Heart right ventricle (tissue), 16 donors: ENCODE measurements around the gene DHX29. TPM values are rescaled to one million over a fixed set of nuclear protein-coding genes. Genes with fewer than 3 reads are reported as not detected.
A peak's percentile ranks its signal among the peaks of the same experiment; 100 is the strongest.
"Not testable (repeated sequence)": the region's sequence is repeated elsewhere in the genome, so short reads cannot be mapped to it uniquely, and the experiment has no call there.

Experiments
- ATAC-seq, 8 donors: fragments of 200-7000 bp; cut with Tn5 transposase; one replicate each; pipeline ENCODE4 v1.9.1; 2020; ENCODE audit warnings: mild to moderate bottlenecking in 8 of 8, moderate library complexity in 8 of 8, moderate number of reproducible peaks in 1 of 8
- DNase-seq, 2 donors: peaks; one replicate each; pipeline ENCODE4 v3.0.0-alpha.2; 2020
- H3K27ac ChIP-seq, 10 donors: fragments of 200-600 bp; sonication (generic) in 2 of 10; one replicate each; pipeline versions ENCODE4 v1.5.0 to v1.8.0; 2020 to 2022; ENCODE audit warnings: mild to moderate bottlenecking in 3 of 10
- H3K27me3 ChIP-seq, 7 donors: fragments of 200-600 bp; one replicate each; pipeline ENCODE4 v1.8.0; 2021 to 2022; ENCODE audit warnings: mild to moderate bottlenecking in 2 of 7
- H3K36me3 ChIP-seq, 9 donors: fragments of 200-600 bp; sonication (generic) in 1 of 9; one replicate each; pipeline versions ENCODE4 v1.5.0 to v1.8.0; 2020 to 2022; ENCODE audit warnings: mild to moderate bottlenecking in 2 of 9
- H3K4me1 ChIP-seq, 9 donors: fragments of 200-600 bp; sonication (generic) in 1 of 9; one replicate each; pipeline versions ENCODE4 v1.5.0 to v1.8.0; 2020 to 2022; ENCODE audit warnings: mild to moderate bottlenecking in 4 of 9
- H3K4me3 ChIP-seq, 10 donors: fragments of 200-600 bp; sonication (generic) in 2 of 10; one replicate each; pipeline versions ENCODE4 v1.5.0 to v1.8.0; 2020 to 2022; ENCODE audit warnings: mild to moderate bottlenecking in 7 of 10, moderate library complexity in 2 of 10
- H3K9me3 ChIP-seq, 11 donors: fragments of 200-600 bp in 10 of 11; sonication (generic) in 2 of 11; one replicate each; pipeline versions ENCODE4 v1.5.0 to v1.8.0; 2013 to 2022; ENCODE audit warnings: mild to moderate bottlenecking in 2 of 11, control low read depth in 1 of 11, moderate library complexity in 1 of 11
- WGBS, 2 donors: extraction: QIAGEN DNeasy Blood & Tissue Kit; methylation state at CpG; one replicate each; pipeline ENCODE4 v1.1.7; 2013; ENCODE audit warnings: inconsistent platforms in 1 of 2; 5-methylcytosine and 5-hydroxymethylcytosine counted together
- intact Hi-C, 10 donors: fragments of 100-400 bp; cut with DNase I; formaldehyde crosslinking; loops; one replicate each; pipeline versions ENCODE4 v1.11.1 to v1.14.2; 2022
- polyA plus RNA-seq, 2 donors: library from polyadenylated mRNA; stranded (reverse); fragments of 200-250 nt; gene quantifications; one replicate each; pipeline ENCODE4 v1.2.3, GENCODE V29; 2013
- total RNA-seq, 10 donors: library from RNA; stranded (reverse); fragmentation: NEBNext Ultra II Directional in 3 of 10; extraction: Animal tissue kit (Norgen Biotek cat#: 25700) in 3 of 10; gene quantifications; one replicate each; pipeline versions ENCODE4 v1.2.1 to v1.2.4, GENCODE V29; 2021 to 2023
- TF ChIP-seq, protein P1 (sequence below), 9 donors: fragments of 200-600 bp; sonication (generic) in 2 of 9; IDR thresholded peaks; one replicate each; pipeline versions ENCODE4 v1.5.0 to v1.8.0; 2021 to 2022; ENCODE audit warnings: antibody characterized with exemption in 9 of 9, mild to moderate bottlenecking in 5 of 9, moderate library complexity in 1 of 9
- donor health status: Arrhythmogenic right ventricular cardiomyopathy.
- donor health status: ischemic (EF 13 %, LVEDD 7.1; RV severe dilation, severe dysfunction).
- donor health status: healthy with polysubstance abuse.
- donor health status: DM: no; HTN: yes; CAD: no.
- donor health status: DM: no; HTN: no; CAD: no.
- donor health status: ischemic (EF 25% LVEDD 6.9; RV normal size, moderate dysfunction).
- donor health status: ischemic (EF 25% LVEDD 5.7; RV mildly dilated, moderate dysfunction).
- donor health status: healthy.
- donor health status: DM: yes; HTN: yes; CAD: no.
- donor health status: Ischemic cardiomyopathy.
- donor health status: ischemic (EF 35%, LVEDD 5.7; RV mildly dilated, moderate dysfunction).
- donor health status: nonischemic (EF 11% LVEDD 7.7; RV severe dilation, severe dysfunction).
- donor health status: DM: yes; HTN: yes; CAD: no.
- donor health status: PGD.
- donor health status: ischemic (EF 29% LVEDD 5.4; RV normal size, mild dysfunction).
- donor health status: nonischemic (EF 23%, LVEDD 6.1; RV moderate dilation, normal function).

The DHX29 gene
- total and polyA plus RNA-seq, 12 donors: 7.6 to 25.8 (median 20.9) TPM

DNA sequence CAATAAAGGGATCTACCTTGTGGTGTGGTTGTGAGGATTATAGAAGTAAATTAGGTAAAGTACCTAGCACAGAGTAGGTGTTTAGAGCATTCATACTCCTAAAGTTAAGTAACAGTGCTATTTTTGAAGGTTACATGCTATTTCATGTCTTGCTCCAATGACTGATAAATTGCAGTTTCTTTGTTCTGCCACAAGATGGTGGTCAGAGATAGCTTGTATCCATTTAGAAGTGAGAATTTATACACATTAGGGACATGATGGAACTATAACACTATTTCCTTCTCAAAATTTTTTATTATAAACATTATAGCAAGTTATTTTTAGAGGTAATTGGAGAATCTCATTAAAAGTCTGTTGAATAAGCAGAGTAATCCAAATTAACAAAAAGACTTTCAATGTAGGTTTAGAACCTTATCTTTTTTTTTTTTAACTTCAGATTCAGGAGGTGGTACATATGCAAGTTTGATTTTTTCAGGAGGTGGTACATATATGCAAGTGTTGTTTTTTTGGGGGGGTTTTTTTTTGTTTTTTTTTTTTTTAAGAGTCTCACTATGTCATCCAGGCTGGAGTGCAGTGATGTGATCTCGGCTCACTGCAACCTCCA is 17.4 kb upstream of the DHX29 start:
- no peak overlapping the region for H3K4me3 ChIP-seq
- H3K27ac ChIP-seq: no peak overlapping the region
- no peaks in the 10 kb centered on the region for H3K9me3 ChIP-seq
- peaks cover 0 to 76% (median 6%) of the 10 kb centered on the region in 9 donors for H3K36me3 ChIP-seq
- peaks cover 0 to 18% (median 6%) of the 10 kb centered on the region in 9 donors for H3K4me1 ChIP-seq
- intact Hi-C loops: loop anchor here in 1 of 10 donors (5.0 kb wide), 1 partner anchor 367 kb away; no protein-coding TSS in a partner anchor
- no peaks in the 10 kb centered on the region for H3K27me3 ChIP-seq
- ATAC-seq (peak in 2 of 8 donors; percentile 52 to 54), DNase-seq (no peak)
- WGBS, 2 donors: 96 to 100% methylated on average over 1 of the region's 1 CpG
- TF ChIP-seq, protein P1, sequence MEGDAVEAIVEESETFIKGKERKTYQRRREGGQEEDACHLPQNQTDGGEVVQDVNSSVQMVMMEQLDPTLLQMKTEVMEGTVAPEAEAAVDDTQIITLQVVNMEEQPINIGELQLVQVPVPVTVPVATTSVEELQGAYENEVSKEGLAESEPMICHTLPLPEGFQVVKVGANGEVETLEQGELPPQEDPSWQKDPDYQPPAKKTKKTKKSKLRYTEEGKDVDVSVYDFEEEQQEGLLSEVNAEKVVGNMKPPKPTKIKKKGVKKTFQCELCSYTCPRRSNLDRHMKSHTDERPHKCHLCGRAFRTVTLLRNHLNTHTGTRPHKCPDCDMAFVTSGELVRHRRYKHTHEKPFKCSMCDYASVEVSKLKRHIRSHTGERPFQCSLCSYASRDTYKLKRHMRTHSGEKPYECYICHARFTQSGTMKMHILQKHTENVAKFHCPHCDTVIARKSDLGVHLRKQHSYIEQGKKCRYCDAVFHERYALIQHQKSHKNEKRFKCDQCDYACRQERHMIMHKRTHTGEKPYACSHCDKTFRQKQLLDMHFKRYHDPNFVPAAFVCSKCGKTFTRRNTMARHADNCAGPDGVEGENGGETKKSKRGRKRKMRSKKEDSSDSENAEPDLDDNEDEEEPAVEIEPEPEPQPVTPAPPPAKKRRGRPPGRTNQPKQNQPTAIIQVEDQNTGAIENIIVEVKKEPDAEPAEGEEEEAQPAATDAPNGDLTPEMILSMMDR (IDR thresholded peaks at IDR 0.05): peak; percentile 27 to 69 (median 61)

DNA sequence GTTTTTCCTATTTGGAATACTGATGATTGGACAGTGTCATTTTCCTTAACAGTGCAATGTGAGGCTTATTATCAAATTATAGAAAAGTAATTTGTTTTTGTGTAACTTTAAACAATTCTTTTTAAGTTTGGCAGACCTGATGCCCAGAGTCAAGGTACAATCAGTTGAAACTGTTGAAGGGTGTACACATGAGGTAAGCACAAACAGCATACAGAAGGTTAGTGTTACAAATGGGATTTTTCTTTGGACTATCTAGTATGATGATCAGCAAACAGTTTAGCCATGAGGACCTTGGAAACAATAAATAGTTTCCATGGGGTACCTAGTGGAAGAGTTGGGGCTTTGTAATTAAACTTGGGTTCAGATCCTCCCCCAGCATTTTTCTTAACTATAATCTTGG is 16.5 kb upstream of the DHX29 start:
- peaks cover 0 to 67% (median 2%) of the 10 kb centered on the region in 9 donors for H3K36me3 ChIP-seq
- no peaks in the 10 kb centered on the region for H3K27me3 ChIP-seq
- no peaks in the 10 kb centered on the region for H3K9me3 ChIP-seq
- H3K4me1 ChIP-seq: peaks cover 0 to 27% (median 10%) of the 10 kb centered on the region in 9 donors
- TF ChIP-seq, protein P1 (IDR thresholded peaks at IDR 0.05): no peak
- no peak for ATAC-seq
- no peak overlapping the region for H3K27ac ChIP-seq
- DNase-seq: no peak
- intact Hi-C loops: no loop called here
- H3K4me3 ChIP-seq: no peak overlapping the region

DNA sequence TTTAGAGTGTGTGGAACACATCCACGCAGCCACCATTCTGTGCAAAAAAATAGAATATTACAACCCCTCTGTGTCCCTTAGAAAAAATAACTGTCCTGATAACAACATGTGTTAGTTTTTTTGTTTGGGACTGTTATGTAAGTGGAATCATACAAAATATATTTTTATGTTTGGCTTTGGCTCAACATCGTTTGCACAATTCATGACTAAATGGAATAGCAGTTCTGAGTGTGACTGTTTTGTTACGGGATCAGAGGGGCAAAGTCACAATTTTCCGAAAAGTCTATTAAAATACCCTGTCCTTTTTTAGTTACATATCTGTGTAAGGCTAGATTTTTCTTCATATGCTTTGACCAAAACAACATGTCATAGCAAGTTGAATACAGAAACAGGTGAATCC is 13.1 kb upstream of the DHX29 start:
- ATAC-seq (no peak), DNase-seq (no peak)
- peaks cover 0 to 35% (median 0%) of the 10 kb centered on the region in 9 donors for H3K36me3 ChIP-seq
- WGBS, 2 donors: 68 to 79% methylated on average over 4 of the region's 4 CpGs
- H3K4me1 ChIP-seq: peaks cover 0 to 27% (median 10%) of the 10 kb centered on the region in 9 donors
- H3K4me3 ChIP-seq: no peak overlapping the region
- TF ChIP-seq, protein P1 (IDR thresholded peaks at IDR 0.05): no peak
- no peak overlapping the region for H3K27ac ChIP-seq
- no peaks in the 10 kb centered on the region for H3K27me3 ChIP-seq
- intact Hi-C loops: no loop called here
- peaks cover 0 to 6% (median 0%) of the 10 kb centered on the region in 11 donors for H3K9me3 ChIP-seq

DNA sequence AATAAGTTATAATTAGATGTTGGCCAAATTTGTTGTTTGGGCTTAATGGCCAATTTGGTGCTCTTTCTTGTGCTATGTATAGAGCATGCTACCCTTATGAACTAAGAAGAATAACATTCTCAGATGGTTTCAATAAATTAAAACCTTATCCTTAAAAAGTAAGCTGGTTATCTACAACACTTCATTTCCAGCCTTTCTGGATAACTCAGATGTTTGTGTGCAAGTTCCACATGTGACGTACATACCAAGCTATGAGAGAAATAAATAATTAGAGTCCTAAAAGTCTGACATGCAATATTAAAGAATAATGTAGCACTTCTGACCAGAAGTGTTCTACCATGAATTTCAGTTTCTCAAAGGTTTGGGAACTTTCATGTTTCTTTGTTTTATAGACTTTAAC is 12.0 kb upstream of the DHX29 start:
- TF ChIP-seq, protein P1 (IDR thresholded peaks at IDR 0.05): no peak
- intact Hi-C loops: no loop called here
- DNase-seq (no peak), ATAC-seq (no peak)
- WGBS, 2 donors: 64 to 68% methylated on average over 1 of the region's 1 CpG
- H3K27ac ChIP-seq: no peak overlapping the region
- H3K4me1 ChIP-seq: peaks cover 0 to 34% (median 14%) of the 10 kb centered on the region in 9 donors
- H3K4me3 ChIP-seq: no peak overlapping the region
- peaks cover 0 to 24% (median 0%) of the 10 kb centered on the region in 9 donors for H3K36me3 ChIP-seq
- H3K9me3 ChIP-seq: peaks cover 0 to 6% (median 0%) of the 10 kb centered on the region in 11 donors
- H3K27me3 ChIP-seq: no peaks in the 10 kb centered on the region

DNA sequence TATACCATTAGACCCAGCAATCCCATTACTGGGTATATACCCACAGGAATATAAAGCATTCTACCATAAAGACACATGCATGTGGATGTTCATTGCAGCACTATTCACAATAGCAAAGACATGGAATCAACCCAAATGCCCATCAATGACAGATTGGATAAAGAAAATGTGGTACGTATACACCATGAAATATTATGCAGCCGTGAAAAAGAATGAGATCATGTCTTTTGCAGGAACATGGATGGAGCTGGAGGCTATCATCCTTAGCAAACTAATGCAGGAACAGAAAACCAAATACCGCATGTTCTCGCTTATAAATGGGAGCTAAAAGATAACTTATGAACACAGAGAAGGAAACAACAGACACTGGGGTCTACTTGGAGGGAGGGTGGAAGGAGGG is 10.7 kb upstream of the DHX29 start:
- H3K27me3 ChIP-seq, H3K4me3 ChIP-seq, intact Hi-C loops, H3K9me3 ChIP-seq, DNase-seq, ATAC-seq, H3K27ac ChIP-seq: not testable (repeated sequence)
- Histone ChIP-seq H3K36me3 (peaks cover 0 to 12% (median 0%) of the 10 kb centered on the region in 9 donors), H3K4me1 (peaks cover 0 to 46% (median 25%) of the 10 kb centered on the region in 9 donors)
- 96 to 98% methylated on average over 4 of the region's 4 CpGs for WGBS, 2 donors
